T follicular helper cell (primary cell): Measurements from ENCODE around the gene MYO3B.
"Not testable (repeated sequence)": the region's sequence is repeated elsewhere in the genome, so short reads cannot be mapped to it uniquely, and the experiment has no call there.

ENCODE experiments used
- DNase-seq: peaks from one replicate; pipeline ENCODE4 v3.0.0-alpha.2; 2020; ENCODE audit warnings: low read depth

Gene MYO3B

DNA sequence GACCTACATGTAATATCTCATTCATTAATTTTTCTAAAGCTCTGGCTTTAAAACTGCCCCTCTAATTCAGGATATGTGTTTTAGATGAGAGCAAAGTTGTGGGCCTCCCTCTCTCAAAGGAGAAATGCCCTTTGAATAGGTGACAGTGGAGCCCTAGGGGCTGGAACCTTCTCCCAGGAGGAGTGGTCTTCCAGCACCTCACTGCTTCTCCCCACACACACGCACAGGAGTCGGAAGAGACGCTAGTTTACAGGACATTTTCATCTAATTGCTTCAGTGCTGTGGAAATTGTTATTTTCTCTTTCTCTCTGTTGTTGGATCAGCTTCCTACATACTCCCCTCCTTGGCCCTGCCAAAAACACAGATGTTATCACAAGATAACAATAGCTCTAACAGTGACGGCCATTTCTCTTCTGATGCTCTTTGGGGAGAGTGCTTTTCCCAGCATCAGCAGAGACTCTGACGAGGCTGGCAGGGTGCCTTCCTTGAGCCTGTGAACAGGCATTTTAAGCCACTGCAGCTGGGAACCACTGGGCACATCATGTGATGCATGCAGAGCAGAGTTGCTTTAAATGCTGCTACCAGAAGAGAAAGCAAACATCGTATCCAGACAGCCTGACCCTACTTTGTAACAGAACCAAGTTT lies 327.8 kb downstream of the MYO3B start:
- no peak for DNase-seq

DNA sequence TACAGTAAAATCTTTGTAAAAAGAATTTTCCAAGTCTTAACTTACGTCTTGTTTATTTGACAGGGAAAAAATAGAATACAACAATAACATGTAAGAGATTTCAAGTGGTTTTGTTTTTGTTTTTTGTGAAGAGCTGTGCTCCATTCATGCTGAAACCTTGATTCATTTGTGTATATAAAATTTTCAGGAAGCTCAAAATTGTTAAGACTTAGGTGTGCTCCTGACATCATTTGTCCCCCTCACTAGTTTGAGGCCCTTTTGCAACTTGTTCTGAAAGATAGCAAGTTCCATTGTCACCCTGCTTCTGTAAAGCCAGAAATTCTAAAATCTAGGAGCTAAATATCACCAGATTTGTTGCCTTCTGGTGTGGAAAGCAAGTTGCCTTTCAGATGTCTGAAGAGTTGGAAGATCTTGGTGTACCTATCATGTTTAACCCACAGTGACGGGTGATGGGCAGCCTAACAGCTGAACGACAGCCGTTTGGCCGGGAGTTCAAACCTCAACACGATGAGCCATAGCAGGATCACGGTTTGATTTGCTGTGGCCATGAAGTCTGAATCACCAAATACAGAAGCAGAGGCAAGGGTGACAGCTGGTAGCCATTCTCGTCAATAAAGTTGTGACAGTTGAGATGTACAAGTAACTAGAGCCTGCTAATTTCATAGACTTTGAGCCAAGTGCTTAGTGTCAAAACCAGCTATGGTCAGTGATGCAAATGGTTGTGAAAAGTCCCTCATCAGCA lies 331.7 kb downstream of the MYO3B start:
- DNase-seq: no peak

DNA sequence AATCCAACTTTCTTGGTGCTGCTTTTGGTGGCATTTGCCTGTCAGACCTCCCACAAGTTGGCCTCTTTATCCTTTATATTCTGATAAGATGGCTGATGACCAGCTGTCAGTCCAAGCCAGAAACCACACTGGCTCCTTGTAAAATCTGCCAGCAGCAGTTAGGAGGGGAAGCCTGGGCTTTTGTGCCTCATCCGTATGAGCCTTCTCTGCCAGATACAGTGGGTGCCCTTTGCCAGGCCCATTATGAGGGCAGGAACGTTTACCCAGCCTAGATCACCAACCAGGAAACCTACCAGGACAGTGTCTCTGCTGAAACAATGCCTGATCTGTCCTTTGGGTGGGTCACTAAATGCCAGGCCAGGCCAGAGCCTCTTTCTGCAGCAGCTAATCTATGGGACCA lies 334.3 kb downstream of the MYO3B start:
- DNase-seq: no peak

DNA sequence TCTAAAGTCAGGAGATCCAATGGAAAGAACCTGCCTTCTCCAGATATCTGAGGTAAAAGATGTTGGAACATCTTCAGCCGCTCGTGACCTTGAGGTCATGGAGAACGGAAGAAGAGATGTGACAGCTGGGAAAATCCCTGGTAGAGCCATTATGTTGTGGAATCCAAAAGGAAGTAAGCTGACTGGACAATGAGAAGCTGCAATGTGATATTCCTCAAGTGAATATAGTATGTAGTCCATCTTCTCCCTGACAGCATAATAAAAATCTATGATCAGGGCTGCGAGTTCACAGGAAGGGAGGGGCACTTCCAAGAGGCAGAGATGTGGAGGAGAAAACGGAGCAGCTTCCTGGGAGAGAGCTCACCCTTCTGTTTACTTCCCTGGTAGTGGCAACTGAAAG lies 336.2 kb downstream of the MYO3B start:
- no peak for DNase-seq

DNA sequence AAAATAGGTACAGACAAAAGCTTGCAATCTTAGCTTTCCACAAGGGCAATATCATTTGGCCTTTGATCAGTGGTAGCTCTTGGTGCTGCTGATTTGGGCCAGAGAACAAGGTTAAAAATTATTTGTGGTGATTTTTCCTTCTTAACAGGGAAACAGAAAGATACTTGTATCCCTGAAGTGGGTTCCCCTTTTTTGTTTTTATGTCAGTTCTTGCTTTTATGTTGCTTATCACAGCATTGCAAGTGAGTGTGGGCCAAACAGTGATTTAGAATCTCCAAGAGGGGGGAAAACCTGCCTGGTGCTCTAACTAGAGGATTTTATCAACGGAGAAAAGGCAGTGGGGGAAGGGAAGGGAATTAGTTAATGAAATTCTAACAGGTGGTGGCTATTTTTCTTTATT lies 339.6 kb downstream of the MYO3B start:
- no peak for DNase-seq

DNA sequence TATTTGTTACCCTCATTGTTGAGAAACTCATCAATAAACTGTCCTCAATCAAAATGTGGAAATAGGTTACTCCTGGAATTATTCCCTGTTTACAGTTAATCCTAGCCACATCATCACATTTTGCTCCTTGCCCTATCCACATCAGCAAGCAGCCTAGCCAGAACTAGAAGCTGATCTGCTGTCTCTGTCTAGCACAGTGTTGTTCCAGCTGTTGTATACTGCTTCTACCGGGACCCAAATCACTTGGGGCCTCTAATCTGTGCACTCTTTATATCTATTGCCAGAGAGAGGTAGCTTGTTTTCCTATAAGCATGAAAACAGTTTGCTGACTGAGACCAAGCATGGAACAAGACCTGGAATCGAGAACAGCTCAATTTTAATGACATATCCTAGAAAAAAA lies 341.0 kb downstream of the MYO3B start:
- DNase-seq: no peak

DNA sequence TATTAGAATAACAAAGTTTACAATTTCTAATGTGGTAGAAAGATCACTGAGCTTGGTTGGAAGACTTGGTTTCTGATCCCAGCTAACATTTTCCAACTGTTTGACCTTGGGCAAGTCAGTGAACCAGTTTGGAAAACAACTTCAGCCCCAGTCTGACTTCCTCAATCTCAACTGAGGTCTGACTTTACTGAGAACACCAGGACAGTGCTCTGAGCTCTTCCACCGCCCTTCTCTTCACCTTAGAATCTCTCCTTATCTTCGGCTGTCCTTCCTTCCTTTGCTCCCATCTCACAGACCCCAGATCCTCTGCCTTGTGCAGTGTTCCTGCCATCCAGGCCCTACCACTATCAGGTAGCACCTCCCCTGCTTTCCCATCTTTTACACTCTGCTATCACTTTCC lies 343.4 kb downstream of the MYO3B start:
- DNase-seq: no peak

DNA sequence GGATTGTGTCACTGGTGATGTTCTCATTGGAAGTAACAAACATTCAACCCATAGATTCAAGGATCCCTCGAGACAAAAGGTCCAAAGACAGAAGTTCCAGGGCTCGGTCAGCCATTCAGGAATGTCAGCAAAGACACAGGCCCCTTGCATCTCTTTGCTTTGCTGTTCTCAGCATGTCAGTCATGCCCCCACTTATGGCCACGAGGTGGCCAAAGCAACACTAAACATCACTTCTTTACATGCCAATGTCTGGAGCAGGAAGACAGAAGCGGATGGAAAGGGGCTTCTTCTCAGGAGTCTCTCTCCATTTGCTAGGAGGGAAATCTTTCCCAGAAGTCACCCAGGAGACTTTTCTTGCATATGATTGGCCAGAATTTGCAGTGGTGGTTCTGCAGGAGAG lies 345.6 kb downstream of the MYO3B start:
- DNase-seq: no peak

DNA sequence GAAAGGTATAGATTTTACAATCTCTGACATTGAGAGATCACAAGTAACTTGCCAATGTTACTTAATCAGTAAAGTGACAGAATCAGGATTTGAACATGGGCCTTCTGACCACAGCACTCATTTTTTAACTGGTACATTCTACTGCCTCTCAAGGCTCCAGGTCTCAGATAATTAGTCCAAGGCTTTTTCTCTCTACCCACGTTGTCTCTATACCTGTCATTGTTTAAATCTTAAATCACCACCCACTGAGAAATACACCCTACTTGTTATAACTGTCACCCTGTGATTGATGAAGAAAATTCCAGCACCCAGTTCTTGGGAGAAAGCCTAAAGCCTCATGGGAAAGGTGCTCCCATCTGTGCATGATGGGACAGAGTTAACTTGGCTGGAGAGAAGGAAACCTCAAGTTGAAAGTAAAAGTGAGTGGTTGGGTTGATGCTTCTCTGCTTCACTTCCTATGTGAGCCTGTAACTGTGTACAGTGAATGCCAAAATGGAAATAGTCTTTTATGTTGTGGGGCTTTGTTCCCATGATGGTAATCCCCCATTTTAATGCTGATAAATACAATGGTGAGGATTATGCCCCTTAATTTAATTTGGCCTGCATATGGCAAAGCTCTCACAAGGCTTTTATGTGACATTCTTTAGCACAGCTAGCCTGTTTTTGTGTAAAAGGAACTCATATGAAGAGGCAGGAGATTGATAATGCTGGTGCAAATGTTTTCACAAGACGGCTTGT lies 347.1 kb downstream of the MYO3B start:
- DNase-seq: no peak

DNA sequence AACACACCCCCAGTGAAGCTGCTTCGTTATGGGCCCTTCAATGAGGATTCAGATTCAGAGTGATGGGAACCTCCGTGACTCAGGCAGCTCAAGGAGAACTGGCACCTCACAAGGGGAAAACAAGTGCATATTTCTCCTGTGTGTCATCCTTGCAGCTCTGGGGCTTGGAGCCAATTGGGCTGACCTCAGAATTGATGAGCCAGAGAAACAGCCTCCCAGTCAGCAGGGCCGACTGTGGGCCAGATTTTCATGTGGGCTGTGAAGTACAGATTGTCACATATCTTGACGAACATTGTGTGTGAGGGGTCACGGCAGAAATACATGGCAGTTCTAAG lies 347.6 kb downstream of the MYO3B start:
- DNase-seq: no peak

DNA sequence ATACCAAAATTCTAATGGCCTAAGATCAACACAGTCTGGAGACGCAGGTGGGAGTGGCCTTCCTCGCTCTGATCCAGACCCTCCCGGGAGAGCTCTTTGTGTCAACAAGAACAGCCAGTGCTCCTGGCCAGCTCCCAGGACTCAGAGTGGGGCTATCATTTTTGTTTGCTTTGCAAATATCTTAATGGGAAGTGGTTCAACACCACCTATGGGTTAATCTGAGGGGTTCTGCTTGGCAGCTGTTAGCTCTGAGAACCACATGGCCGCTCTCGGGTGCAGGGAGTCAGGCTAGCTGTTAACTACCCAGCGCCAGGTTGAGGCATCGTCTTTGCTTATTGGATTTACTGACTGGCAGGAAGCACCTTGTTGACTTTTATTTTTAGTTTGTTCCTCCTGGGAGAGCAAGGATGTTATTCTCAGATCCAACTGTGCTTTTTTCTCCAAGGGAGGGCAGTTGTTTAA lies 352.4 kb downstream of the MYO3B start:
- no peak for DNase-seq

DNA sequence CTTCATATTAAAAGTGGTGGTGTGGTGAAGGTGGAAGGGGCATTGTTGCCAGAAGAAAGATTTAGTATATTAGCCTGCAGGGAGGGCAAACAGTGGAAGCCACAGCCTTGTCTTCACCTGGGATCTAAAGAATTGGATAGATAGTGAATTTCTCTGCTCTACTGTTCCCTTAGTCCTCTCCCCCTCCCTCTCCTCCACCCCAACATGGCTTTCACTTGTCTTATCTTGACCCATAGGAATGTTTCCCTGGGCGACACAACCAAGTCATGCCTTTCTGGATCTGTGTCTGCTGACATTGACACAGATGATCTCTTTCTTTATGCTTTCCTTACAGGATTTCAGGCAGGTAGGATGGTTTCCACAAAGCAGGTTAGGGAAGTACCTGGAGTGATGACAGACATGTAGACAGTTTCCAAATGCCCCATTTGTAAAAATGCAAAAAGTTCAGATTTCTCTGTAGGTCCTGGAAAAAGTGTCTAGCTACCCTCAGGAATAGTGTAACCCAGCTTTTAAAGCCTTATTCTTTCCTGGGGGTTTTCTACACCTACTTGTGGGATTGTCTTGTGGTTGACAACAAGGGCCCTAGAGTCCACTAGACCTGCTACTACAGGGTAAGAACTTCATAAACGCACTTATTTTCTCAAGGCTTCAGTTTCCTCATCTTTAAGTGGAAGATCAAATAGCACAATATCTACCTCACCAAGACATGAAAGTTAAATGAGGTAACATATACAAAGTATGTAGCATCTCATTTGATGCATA lies 353.0 kb downstream of the MYO3B start:
- DNase-seq: no peak

DNA sequence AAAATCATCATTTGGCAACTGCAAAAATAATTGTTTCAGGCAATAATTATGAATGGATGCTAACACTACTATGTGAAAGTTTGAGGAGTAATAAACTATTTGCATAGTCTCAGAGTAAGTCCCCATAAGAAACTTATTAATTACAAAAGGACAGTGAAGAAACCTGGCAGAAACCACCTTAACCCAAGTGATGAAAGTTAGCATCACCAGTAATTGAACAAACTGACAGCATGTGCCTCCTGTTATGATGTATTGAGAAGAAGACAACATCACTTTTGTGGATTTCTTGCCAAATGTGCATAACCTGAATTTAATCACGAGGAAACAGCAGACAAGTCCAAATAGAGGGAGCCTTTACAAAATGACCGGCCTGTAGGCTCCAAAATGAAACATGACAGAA lies 353.9 kb downstream of the MYO3B start:
- DNase-seq: no peak

DNA sequence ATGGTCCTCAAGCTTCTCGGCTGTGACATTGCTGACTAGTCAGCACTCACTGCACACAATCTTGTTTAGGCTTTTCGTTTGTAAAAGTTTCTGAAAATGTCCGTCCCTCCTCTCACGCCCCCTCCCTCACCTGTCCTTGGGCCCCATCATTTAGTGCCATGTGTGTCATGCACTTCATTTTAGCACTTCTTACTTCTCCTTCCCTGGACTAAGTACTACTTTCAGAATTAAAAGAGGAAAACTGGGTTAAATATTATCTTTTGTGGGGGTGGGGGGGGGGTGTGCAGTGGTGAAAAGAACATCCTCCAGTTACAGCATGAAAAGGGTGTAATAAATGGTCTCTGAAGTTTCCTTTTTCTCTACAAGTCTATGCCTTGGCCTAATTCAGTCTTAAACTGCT lies 355.2 kb downstream of the MYO3B start:
- no peak for DNase-seq

DNA sequence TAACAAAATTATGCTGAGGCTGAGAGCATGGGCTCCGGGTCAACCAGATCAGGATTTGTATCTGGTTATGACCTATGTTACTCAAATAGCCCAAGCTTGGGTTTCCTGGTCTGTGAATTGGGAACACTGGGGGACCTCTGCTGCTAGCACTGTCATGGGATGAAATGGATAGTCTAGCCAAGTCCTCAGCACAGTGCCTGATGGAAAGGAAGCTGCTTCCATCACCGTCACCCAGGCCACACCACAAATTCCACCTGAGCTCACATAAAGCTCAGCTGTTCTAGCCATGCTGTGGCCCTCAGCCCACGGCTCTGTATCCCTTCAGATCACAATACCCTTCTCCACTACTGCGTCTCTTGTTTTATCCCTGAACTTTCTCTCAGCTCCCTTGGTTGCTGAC lies 357.6 kb downstream of the MYO3B start:
- no peak for DNase-seq

DNA sequence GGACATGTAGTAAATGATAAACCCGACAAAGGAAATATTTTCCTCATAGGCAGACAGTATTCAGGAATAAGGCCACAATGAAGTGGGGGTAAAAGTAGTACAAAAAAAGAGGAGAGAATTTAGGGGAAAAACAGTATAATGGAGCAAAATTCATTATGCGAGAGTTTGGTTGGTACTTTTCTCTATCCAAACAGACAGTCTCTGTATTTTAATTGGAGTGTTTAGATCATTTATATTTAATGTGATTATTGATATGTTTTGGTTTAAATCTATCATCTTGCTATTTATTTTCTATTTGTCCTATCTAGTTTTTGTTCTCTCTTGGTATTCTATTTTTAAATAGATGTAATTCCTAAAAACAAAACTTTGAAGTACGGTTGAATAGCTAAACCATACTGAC lies 366.9 kb downstream of the MYO3B start:
- DNase-seq: no peak

DNA sequence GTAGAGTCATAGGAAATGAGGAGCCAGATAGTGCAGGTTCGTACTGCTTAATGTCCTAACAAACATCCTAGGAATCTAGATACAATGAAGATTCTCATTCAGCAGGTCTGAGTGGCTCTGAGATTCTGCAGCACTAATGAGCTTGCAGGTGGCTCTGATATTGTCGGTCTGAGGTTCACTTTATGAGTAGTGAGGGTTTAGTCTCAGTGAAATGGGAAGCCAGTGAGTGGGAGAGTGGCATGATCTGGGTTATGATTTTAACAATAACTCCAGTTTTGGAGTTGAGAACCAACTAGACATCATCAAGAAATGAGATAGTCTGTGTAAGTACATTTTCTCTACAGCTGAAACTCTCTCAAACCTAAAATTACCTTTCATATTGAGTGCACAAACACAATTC lies 370.4 kb downstream of the MYO3B start:
- DNase-seq: no peak

DNA sequence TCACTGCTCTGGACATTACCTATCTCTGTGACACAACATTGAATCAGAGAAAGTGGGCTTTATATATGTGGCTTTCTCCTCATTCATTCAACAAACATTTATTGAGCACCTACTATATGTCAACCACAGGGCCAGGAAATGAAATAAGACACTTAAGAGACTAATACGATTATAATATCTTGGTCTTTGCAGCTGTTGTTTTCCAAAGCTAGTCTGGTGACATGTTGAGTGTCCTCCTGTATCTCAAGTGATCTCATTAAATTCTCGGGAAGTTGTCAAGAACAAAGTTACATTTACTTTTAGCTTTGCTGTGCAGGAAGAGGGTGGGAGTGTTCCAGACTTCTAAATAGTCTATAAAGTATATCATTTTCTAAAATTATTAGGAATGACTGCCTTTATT lies 372.6 kb downstream of the MYO3B start:
- no peak for DNase-seq

DNA sequence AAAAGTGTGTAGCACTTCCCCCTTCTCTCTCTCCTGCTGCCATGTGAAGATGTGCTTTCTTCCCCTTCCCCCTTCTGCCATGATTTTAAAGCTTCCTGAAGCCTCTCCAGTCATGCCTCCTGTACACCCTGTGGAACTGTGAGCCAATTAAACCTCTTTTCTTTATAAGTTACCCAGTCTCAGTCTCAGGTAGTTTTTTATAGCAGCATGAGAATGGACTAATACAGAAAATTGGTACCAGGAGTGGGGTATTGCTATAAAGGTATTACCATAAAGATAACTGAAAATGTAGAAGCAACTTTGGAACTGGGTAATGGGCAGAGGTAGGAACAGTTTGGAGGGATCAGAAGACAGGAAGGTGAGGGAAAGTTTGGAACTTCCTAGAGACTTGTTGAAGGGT lies 374.0 kb downstream of the MYO3B start:
- not testable (repeated sequence) for DNase-seq

DNA sequence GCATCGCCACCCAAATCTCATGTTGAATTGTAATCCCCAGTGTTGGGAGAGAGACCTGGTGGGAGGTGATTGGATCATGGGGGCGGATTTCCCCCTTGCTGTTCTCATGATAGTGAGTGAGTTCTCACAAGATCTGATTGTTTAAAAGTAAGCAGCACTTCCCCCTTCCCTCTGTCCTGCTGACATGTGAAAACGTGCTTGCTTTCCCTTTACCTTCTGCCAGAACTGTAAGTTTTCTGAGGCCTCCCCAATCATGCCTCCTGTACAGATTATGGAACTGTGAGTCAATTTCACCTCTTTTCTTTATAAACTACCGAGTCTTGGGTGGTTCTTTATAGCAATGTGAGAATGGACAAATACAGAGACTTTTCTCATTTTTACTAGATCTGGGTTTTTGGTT lies 375.8 kb downstream of the MYO3B start:
- DNase-seq: no peak

DNA sequence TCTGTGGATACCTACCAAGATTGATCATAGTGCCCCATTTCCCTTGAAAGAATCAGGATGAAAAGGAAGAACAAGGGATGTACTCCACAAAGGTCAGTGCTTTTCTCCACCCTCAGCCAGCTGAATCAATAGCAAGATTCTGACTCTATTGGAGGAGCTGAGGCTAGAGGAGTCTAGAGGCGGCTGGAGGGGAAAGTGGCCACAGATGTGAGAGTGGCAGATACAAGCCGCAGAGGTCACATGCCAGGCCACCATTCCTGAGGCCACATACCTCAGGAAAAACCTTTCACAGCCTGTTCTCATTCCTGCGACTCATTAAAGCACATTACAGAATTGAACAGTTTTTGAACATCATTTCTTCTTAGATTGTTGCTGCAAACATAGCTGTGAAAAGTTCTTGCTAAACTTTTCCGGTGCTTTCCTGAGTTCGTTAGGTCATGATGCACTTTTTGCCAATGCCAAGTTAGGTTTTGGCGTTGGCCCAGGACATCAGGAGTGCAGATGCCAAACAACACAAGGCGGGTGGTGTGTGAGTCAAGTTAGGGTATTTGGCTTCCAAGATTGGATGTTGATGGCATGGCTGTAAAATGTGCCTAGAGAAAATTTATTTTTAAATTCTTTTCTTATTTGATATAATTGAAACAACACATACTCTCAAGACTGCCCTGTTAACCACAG lies 376.5 kb downstream of the MYO3B start:
- DNase-seq: no peak

DNA sequence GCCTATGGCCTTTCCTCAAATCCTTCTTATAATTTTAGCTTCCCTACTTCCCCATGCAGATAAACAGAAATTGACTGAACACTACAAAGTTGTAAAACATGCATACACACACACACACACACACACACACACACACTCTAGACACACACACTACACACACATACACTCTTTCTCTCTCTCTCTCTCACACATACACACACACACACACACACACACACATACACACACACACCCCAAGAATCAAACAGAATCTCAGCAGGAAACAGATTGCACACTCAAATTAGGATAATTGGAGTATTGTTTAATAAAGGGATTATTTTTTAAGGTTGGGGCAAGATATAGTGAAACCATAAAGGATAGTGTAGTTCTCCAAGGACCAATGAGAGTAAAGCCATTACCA lies 385.0 kb downstream of the MYO3B start:
- no peak for DNase-seq
